DMS53 (cell line): Measurements from ENCODE around the gene SLC12A7.
"Not testable (repeated sequence)": the region's sequence is repeated elsewhere in the genome, so short reads cannot be mapped to it uniquely, and the experiment has no call there.

Experiments used
- DNase-seq: peaks from one replicate; lab custom pipeline; 2025; lab: John Stamatoyannopoulos, UW

Gene SLC12A7

DNA sequence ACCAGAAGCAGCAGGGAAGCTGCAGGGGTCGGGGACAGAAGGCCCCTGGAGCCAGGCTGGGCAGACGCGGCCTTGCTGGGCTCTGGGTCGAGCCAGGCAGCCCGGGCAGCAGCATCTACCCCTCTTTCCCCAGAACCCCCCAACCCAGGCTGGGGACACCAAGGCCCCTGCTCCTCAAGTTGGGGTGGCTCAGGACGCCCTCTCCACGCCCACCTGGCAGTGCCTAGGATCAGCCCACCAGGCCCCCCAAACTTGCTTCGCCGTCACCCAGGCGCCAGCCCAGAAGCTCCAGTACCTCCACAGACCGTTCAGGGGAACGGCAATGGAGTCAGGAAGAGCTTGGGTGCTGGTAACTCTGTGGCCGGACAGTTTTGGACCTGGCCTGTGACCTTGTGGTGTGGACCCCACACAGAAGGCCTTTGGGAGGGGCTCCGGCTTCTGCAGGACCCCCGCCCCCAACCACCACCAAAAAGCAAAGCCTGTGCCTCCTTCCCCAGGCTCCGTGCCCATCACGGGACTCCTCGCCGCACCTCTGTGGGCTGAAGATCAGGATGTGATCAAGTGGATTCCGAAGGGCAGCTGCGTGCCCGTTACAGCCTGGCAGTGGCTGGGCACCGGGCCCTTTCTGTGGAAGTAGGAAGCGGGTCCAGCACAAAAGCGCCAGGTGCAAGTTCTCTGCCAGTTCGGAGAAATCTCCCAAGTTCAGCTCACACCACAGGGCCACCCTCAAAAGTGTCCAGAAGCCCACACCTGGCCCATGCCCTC lies 2.1 kb downstream of the SLC12A7 start:
- DNase-seq: no peak

DNA sequence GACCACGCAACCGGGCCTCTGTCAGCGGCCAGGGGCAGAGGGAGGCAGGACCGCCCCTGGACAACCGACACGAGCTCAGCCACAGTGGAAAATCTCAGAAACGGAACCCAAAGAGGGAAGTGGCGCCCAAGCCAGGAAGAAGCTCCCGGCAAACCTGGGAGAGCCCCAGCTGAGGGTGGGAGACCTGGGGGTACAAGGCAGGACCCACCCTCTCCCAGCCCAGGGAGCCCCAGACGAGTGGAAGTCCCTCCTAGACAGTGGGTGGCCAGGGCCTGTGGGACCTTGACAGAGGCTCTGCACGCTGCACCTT lies 3.0 kb downstream of the SLC12A7 start:
- DNase-seq: no peak

DNA sequence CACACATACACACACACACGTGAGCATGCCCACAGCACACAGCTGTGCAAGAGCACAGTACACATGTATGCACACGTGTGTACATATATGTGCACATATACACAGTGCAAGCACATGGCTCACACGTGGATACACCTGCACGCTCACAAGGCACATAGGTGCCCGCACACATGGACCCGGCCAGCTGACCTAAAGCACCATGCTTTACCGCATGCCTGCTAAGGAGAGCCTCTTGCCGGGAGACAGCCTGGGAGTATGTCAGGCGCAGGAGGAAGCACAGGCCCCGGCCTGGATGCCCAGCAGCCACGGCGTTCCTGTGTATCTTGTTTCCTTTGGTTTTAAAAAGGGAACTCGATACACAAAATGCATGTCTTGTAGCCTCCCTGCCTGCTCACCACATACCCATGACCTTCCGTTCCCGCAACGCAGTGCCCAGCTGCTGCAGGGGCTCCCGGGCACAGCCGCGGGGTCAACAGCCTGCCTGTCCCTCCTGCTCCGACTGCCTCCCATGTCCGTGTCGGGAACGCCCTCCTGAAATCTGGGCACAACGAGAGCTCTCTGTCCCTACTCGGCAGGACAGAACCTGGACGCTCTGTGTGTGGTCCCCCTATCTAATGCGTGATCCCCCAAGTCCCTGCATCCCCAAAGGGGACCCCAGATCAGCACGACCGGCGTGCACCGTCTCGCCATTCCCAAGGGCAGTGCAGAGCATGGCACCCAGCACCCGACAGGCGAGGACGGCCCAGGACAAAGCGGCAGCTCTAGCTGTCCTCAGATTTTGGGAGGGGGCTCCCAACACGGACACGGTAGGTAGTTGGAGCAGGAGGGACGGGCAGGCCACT lies 3.6 kb downstream of the SLC12A7 start:
- DNase-seq: no peak

DNA sequence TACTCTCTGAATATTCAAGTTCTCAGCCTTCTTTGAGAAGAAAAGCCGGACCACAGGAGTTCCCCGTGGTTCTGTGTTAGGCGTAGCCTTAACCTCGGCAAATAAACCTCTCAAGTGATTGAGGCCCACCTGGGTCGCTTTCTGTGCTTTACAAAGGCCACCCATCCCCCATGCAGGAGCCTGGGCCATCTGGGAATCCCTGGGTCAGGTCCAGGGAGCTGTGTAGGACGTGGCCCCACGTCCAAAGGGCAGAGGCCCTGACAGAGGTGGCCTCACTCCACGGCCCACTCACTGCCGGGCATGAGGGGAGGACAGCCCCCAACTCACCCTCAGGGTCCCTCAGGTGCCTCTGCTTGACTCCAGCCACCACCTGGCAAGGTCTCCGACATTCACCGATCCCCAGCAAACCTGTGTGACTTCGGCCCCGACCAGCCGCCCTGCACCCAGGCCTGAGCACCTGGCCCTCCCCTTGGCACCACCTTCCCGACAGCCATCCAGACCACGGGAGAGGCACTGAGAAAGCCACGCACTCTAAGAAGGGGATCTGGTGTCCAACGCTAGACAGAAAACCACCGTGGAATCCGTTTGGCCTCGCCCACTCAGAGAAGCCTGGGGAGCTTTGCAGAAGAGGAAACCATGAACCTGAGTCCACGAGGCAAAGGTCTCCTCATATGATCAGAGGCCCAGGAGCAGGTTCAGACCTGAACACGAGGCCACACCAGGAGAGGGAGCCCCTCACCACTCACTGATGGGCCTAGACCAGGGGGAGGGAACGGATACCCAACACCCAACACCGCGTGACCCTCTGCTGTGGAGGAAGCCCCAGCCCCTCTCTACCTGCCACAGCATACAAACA lies 4.5 kb downstream of the SLC12A7 start:
- no peak for DNase-seq

GRCh38 chr5:1106385-1107166 lies 5.3 kb downstream of the SLC12A7 start:
- DNase-seq: no peak

GRCh38 chr5:1105350-1106265 lies 6.3 kb downstream of the SLC12A7 start:
- DNase-seq: no peak

DNA sequence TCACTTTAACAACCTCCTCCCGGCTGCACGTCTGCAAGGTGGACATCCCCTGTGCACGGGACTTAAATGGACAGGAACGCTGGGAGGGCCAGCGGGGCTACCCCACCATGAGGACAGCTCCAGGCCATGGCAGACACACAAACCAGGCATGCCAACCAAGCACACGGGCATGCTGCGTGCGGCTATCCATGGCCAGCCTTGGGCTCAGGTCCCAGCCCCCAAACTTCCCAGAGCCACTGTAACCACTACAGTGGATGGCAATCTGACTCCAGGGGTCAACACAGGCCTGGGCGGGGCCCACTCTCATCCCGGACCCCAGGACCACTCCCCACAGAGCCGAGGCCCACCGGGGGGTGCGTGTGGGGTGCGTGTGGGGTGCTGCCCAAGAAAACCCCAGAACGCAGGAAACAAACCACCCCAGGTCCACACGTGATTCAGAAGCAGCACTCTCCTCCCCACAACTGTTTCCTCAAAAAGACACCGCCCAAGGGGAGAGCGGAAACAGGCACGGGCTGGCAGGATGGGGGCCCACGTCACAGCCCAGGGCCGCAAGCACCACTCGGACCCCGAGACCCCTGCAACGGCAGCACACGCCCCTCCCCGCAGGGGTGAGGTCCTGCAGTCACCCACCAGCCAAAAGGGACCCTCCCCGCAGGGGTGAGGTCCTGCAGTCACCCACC lies 7.4 kb downstream of the SLC12A7 start:
- DNase-seq: no peak

GRCh38 chr5:1103505-1104326 lies 8.1 kb downstream of the SLC12A7 start:
- DNase-seq: no peak

DNA sequence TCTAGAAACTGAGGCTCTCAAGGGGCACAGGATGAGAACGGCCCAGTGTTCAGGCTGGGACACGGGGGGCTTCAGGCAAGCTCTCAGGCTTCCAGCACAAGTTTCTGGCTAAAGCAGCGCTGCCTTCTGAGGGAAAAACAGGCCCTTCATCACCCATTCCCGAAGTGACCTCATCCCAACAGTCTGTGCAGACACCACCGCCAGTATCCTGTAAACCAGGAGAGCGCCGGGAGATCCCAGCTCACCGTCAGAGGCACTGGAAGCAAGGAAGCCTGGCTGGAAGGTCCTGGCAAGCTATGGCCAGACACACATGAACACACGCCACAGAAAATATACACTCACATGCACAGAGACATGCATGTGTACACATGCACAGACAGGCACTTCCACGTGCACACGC lies 8.8 kb downstream of the SLC12A7 start:
- DNase-seq: no peak

DNA sequence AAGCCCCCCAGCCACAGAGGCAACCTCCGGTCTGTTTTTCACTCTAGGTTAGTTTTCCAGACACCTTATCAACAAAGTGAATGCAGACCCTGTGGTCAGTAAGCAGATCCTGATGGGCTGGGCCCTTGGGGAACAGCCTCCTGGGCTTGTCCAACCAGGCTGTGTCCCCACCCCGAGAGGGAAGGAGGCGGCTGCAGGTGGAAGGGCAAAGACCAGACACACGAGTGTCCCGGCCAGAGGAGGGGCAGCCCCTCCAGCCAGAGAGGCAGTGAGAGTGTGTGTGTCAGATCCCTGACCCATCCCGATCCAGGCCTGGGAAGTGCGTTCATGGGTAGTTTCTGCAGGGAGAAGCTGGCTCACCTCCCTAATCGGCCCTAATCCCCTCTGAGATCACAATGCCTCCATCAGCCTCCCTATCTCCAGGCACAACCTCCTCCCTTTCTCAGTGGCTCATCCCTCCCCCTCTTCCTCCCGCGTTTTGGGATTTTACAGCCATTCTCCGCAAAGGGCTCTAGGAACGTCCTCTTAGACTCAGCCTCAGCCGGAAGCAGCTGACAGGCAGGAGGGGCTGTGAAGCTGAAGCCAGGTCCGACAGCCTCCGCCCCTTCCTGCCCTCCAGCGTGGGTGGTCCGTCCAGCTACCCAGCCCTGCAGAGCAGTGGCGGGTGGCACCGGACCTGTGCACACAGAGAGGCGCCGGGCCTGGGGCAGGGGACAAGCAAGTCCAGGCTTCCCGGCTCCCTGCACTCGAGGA lies 9.7 kb downstream of the SLC12A7 start:
- no peak for DNase-seq

GRCh38 chr5:1100664-1101574 lies 10.9 kb downstream of the SLC12A7 start:
- DNase-seq: no peak

- no peak for DNase-seq
Observed at GRCh38 chr5:1099926-1100663, 11.8 kb downstream of the SLC12A7 start.

GRCh38 chr5:1098986-1099597 lies 12.8 kb downstream of the SLC12A7 start:
- DNase-seq: no peak

- not testable (repeated sequence) for DNase-seq
Observed at GRCh38 chr5:1097988-1098385, 13.9 kb downstream of the SLC12A7 start.

DNA sequence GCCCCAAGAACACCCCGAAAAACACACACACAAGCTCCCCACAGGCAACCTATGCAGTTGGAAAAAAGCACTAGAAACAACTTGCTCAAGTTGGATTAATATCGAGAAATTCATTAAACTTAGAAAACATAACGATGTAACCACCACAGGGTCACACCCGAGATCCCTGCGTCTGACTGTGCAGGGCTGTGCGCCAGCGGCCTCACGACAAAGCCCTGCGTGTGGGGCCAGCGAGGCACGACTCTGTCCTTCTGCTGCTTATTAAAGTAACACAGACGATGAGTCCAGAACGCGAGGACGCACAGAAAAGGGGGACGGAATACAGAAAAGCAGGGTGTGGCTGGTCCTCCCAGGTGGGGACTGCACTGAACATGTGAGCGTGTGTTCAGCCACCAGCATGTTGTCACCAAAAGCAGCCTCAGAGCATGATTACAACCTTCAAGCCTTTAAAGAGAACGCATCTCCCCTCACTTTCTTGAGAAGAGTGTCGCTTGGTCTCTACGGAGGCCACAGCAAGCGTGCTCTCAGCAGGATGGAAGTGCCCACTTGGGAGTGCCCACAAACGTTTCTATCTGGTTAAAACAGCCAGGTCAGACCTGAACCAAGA lies 14.4 kb downstream of the SLC12A7 start:
- DNase-seq: no peak

- DNase-seq: no peak
Observed at GRCh38 chr5:1096838-1097237, 15.0 kb downstream of the SLC12A7 start.
